Gastrocnemius medialis (tissue), 4 donors: ENCODE data around the gene CDKN2AIPNL. TPM values are rescaled to one million over a fixed set of nuclear protein-coding genes. Genes with fewer than 3 reads are reported as not detected.

ENCODE experiments used
- ATAC-seq, 2 donors: fragments of 150-250 bp; one replicate each; pipeline ENCODE4 v1.9.1; 2016
- DNase-seq, 2 donors: peaks; one replicate each; pipeline ENCODE4 v3.0.0-alpha.2; 2019
- H3K27ac ChIP-seq, 4 donors: fragments of 200-600 bp; sonication (generic); 1 replicate in 1 of 4; 2 replicates in 3 of 4; pipeline ENCODE4 v1.5.1; 2016 to 2018; ENCODE audit warnings: mild to moderate bottlenecking in 2 of 4, moderate library complexity in 1 of 4
- H3K27me3 ChIP-seq, 3 donors: fragments of 200-600 bp; sonication (generic) in 2 of 3; 1 replicate in 1 of 3; 2 replicates in 2 of 3; pipeline versions ENCODE4 v1.5.1 to v1.6.0; 2016 to 2019; ENCODE audit warnings: mild to moderate bottlenecking in 1 of 3, moderate library complexity in 1 of 3
- H3K36me3 ChIP-seq, 2 donors: fragments of 200-600 bp; sonication (generic) in 1 of 2; one replicate each; pipeline ENCODE4 v1.5.1; 2017 to 2018
- H3K4me1 ChIP-seq, 2 donors: fragments of 200-600 bp; sonication (generic) in 1 of 2; one replicate each; pipeline ENCODE4 v1.5.1; 2016 to 2017; ENCODE audit warnings: mild to moderate bottlenecking in 2 of 2
- H3K4me3 ChIP-seq, 4 donors: fragments of 200-600 bp; sonication (generic) in 3 of 4; 1 replicate in 1 of 4; 2 replicates in 3 of 4; pipeline ENCODE4 v1.5.1; 2016 to 2019; ENCODE audit warnings: mild to moderate bottlenecking in 2 of 4
- H3K9me3 ChIP-seq, 3 donors: fragments of 200-600 bp; sonication (generic) in 2 of 3; 1 replicate in 1 of 3; 2 replicates in 2 of 3; pipeline ENCODE4 v1.5.1; 2016 to 2019
- POLR2A ChIP-seq, 2 donors: fragments of 450-650 bp; IDR thresholded peaks; one replicate each; pipeline ENCODE4 v1.6.1; 2017; ENCODE audit warnings: antibody characterized with exemption in 2 of 2, mild to moderate bottlenecking in 2 of 2, moderate library complexity in 2 of 2
- in situ Hi-C, 4 donors: fragments of 200-750 bp; cut with MboI; loops; one replicate each; pipeline versions ENCODE4 v1.15.0 to v1.8.0; 2017; ENCODE audit warnings: low sequenced_read_pairs in 4 of 4
- intact Hi-C: fragments of 100-400 bp; cut with DNase I; formaldehyde crosslinking; loops from one replicate; pipeline ENCODE4 v1.15.1; 2023; ENCODE audit warnings: low total_unique reads
- total RNA-seq, 4 donors: library from RNA; depleted of rRNA; stranded (reverse); fragments of >200 nt; gene quantifications; one replicate each; pipeline versions ENCODE4 v1.1.0 to v1.2.3, GENCODE V29; 2016
- TF ChIP-seq, protein P1 (sequence below), 5 experiments: fragments of 450-650 bp in 3 of 5; fragments of 200-600 bp in 2 of 5; sonication (generic) in 2 of 5; IDR thresholded peaks in 4 of 5; conservative IDR thresholded peaks in 1 of 5; 1 replicate in 4 of 5; 2 replicates in 1 of 5; pipeline ENCODE4 v1.5.1; 2016 to 2019; ENCODE audit warnings: antibody characterized with exemption in 5 of 5, mild to moderate bottlenecking in 3 of 5, moderate library complexity in 3 of 5

Gene CDKN2AIPNL
- total RNA-seq, 4 donors from 2014 or later = 23.6 to 58.5 (median 37.4) TPM

GRCh38 chr5:134453016-134453415, 41.3 kb upstream of the CDKN2AIPNL start:
- no peak overlapping the region for H3K4me3 ChIP-seq
- TF ChIP-seq, protein P1, sequence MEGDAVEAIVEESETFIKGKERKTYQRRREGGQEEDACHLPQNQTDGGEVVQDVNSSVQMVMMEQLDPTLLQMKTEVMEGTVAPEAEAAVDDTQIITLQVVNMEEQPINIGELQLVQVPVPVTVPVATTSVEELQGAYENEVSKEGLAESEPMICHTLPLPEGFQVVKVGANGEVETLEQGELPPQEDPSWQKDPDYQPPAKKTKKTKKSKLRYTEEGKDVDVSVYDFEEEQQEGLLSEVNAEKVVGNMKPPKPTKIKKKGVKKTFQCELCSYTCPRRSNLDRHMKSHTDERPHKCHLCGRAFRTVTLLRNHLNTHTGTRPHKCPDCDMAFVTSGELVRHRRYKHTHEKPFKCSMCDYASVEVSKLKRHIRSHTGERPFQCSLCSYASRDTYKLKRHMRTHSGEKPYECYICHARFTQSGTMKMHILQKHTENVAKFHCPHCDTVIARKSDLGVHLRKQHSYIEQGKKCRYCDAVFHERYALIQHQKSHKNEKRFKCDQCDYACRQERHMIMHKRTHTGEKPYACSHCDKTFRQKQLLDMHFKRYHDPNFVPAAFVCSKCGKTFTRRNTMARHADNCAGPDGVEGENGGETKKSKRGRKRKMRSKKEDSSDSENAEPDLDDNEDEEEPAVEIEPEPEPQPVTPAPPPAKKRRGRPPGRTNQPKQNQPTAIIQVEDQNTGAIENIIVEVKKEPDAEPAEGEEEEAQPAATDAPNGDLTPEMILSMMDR (IDR thresholded peaks at IDR 0.05 in 4 of 5, conservative IDR thresholded peaks at IDR 0.05 in 1 of 5) = no peak
- TF ChIP-seq POLR2A (IDR thresholded peaks at IDR 0.05) = no peak
- no peak for ATAC-seq
- H3K4me1 ChIP-seq = peaks cover 15 to 18% of the 10 kb centered on the region in 2 donors
- H3K36me3 ChIP-seq = no peaks in the 10 kb centered on the region
- no peak overlapping the region for H3K27ac ChIP-seq
- intact Hi-C loops = no loop called here
- in situ Hi-C loops = no loop called here
- no peaks in the 10 kb centered on the region for H3K27me3 ChIP-seq
- DNase-seq = no peak
- H3K9me3 ChIP-seq = no peaks in the 10 kb centered on the region

GRCh38 chr5:134451936-134452505, 40.3 kb upstream of the CDKN2AIPNL start:
- H3K4me1 ChIP-seq = peaks cover 11 to 15% of the 10 kb centered on the region in 2 donors
- in situ Hi-C loops (no loop called here), intact Hi-C loops (no loop called here)
- ATAC-seq (peak; percentile 96), DNase-seq (peak; percentile 69 to 86)
- H3K4me3 ChIP-seq = no peak overlapping the region
- H3K27ac ChIP-seq = peak overlapping the region; percentile 49 to 72 (median 59)
- no peaks in the 10 kb centered on the region for H3K9me3 ChIP-seq
- no peaks in the 10 kb centered on the region for H3K27me3 ChIP-seq
- no peaks in the 10 kb centered on the region for H3K36me3 ChIP-seq
- TF ChIP-seq POLR2A (IDR thresholded peaks at IDR 0.05) = no peak
- TF ChIP-seq, protein P1 (IDR thresholded peaks at IDR 0.05 in 4 of 5, conservative IDR thresholded peaks at IDR 0.05 in 1 of 5) = no peak

- peaks cover 17 to 21% of the 10 kb centered on the region in 2 donors for H3K4me1 ChIP-seq
- DNase-seq = no peak
- no peaks in the 10 kb centered on the region for H3K27me3 ChIP-seq
- no peak overlapping the region for H3K4me3 ChIP-seq
- TF ChIP-seq POLR2A (IDR thresholded peaks at IDR 0.05) = no peak
- TF ChIP-seq, protein P1 (IDR thresholded peaks at IDR 0.05 in 4 of 5, conservative IDR thresholded peaks at IDR 0.05 in 1 of 5) = no peak
- in situ Hi-C loops (no loop called here), intact Hi-C loops (no loop called here)
- H3K9me3 ChIP-seq = no peaks in the 10 kb centered on the region
- peak overlapping the region; percentile 49 to 72 (median 59) for H3K27ac ChIP-seq
- no peaks in the 10 kb centered on the region for H3K36me3 ChIP-seq
- peak in 1 of 2 donors; percentile 12 for ATAC-seq
Observed at GRCh38 chr5:134451225-134451935, 39.7 kb upstream of the CDKN2AIPNL start.

GRCh38 chr5:134450374-134450773, 38.7 kb upstream of the CDKN2AIPNL start:
- no peak for TF ChIP-seq POLR2A (IDR thresholded peaks at IDR 0.05)
- TF ChIP-seq, protein P1 (IDR thresholded peaks at IDR 0.05 in 4 of 5, conservative IDR thresholded peaks at IDR 0.05 in 1 of 5) = no peak
- Histone ChIP-seq H3K4me1 (peaks cover 27 to 29% of the 10 kb centered on the region in 2 donors), H3K36me3 (no peaks in the 10 kb centered on the region), H3K27me3 (no peaks in the 10 kb centered on the region), H3K4me3 (no peak overlapping the region), H3K27ac (no peak overlapping the region), H3K9me3 (no peaks in the 10 kb centered on the region)
- intact Hi-C loops = no loop called here
- DNase-seq (no peak), ATAC-seq (no peak)
- in situ Hi-C loops = no loop called here
